ENCODE measurements around the gene PDE1C.

- TF ChIP-seq TAF1 (IDR thresholded peaks at IDR 0.05; ENCODE audit: borderline replicate concordance, insufficient read depth, low read length) (no peak), SIN3A (IDR thresholded peaks at IDR 0.05; ENCODE audit: borderline replicate concordance, insufficient read depth, low read length) (no peak), POLR2AphosphoS5 (IDR thresholded peaks at IDR 0.05; ENCODE audit: low read depth, low read length) (no peak), FOXP2 (optimal IDR thresholded peaks at IDR 0.05; ENCODE audit: borderline replicate concordance, extremely low read depth, extremely low read length, insufficient read depth) (no peak), REST (IDR thresholded peaks at IDR 0.05; ENCODE audit: insufficient read depth in 1 of 2, low read depth in 2 of 2, low read length in 2 of 2) (no peak)
Measured at GRCh38 chr7:31782411-31782991, 287.7 kb downstream of the PDE1C start.
